Head of caudate nucleus (tissue), 42 donors: ENCODE results near the gene SYPL1.

Source experiments
- DNase-seq, 42 donors: peaks; one replicate each; pipeline versions ENCODE4 v3.0.0 to v3.0.0-alpha.2; 2020 to 2021; ENCODE audit warnings: mixed read lengths in 7 of 42
- intact Hi-C: fragments of 100-400 bp; cut with DNase I; formaldehyde crosslinking; loops from one replicate; pipeline ENCODE4 v1.15.0; 2022

SYPL1 gene

GRCh38 chr7:106071999-106072714, 40.0 kb downstream of the SYPL1 start:
- intact Hi-C loops: no loop called here
- DNase-seq: no peak

GRCh38 chr7:106071356-106071998, 40.6 kb downstream of the SYPL1 start:
- intact Hi-C loops: no loop called here
- no peak for DNase-seq

- peak in 2 of 42 donors; percentile 16 to 17 for DNase-seq
- intact Hi-C loops: no loop called here
These were observed 41.4 kb downstream of the SYPL1 start for GRCh38 chr7:106070567-106071254.

- intact Hi-C loops: no loop called here
- DNase-seq: peak in 1 of 42 donors; percentile 31
These were observed 41.9 kb downstream of the SYPL1 start for GRCh38 chr7:106070201-106070551.

GRCh38 chr7:106069471-106070200, 42.5 kb downstream of the SYPL1 start:
- intact Hi-C loops: no loop called here
- peak in 1 of 42 donors; percentile 17 for DNase-seq

GRCh38 chr7:106068986-106069385, 43.1 kb downstream of the SYPL1 start:
- intact Hi-C loops: no loop called here
- DNase-seq: no peak

- DNase-seq: no peak
- intact Hi-C loops: no loop called here
These were observed 43.6 kb downstream of the SYPL1 start for GRCh38 chr7:106068538-106068961.

- intact Hi-C loops: no loop called here
- DNase-seq: no peak
These were observed 44.4 kb downstream of the SYPL1 start for GRCh38 chr7:106067678-106068077.

- DNase-seq: peak in 2 of 42 donors; percentile 32 to 41
- intact Hi-C loops: no loop called here
These were observed 46.3 kb downstream of the SYPL1 start for GRCh38 chr7:106065575-106066500.

GRCh38 chr7:106064771-106065574, 47.1 kb downstream of the SYPL1 start:
- DNase-seq: peak; percentile 22 to 89 (median 74)
- intact Hi-C loops: no loop called here

- peak in 1 of 42 donors; percentile 43 for DNase-seq
- intact Hi-C loops: no loop called here
These were observed 47.8 kb downstream of the SYPL1 start for GRCh38 chr7:106064316-106064715.

- intact Hi-C loops: no loop called here
- DNase-seq: peak in 1 of 42 donors; percentile 26
These were observed 48.4 kb downstream of the SYPL1 start for GRCh38 chr7:106063692-106064091.

- no peak for DNase-seq
- intact Hi-C loops: no loop called here
These were observed 49.1 kb downstream of the SYPL1 start for GRCh38 chr7:106063024-106063423.

GRCh38 chr7:106062521-106062931, 49.6 kb downstream of the SYPL1 start:
- DNase-seq: no peak
- intact Hi-C loops: no loop called here

- intact Hi-C loops: no loop called here
- DNase-seq: no peak
These were observed 50.1 kb downstream of the SYPL1 start for GRCh38 chr7:106062006-106062405.

- DNase-seq: no peak
- intact Hi-C loops: no loop called here
These were observed 50.7 kb downstream of the SYPL1 start for GRCh38 chr7:106061301-106061979.

GRCh38 chr7:106060394-106060920, 51.7 kb downstream of the SYPL1 start:
- no peak for DNase-seq
- intact Hi-C loops: no loop called here
